ENCODE results near the gene GCK.
"Not testable (repeated sequence)": the region's sequence is repeated elsewhere in the genome, so short reads cannot be mapped to it uniquely, and the experiment has no call there.

Gene GCK

GRCh38 chr7:44126574-44126973 is 62.7 kb downstream of the GCK start:
- WGBS (ENCODE audit: extremely low coverage, insufficient coverage, insufficient read length): no CpG with 5 or more reads among the region's 4 CpGs
- not testable (repeated sequence) for H2BK5ac ChIP-seq (ENCODE audit: low read depth, low read length, poor library complexity); H3K27ac ChIP-seq (ENCODE audit: low read depth, low read length); H2BK120ac ChIP-seq (ENCODE audit: insufficient read depth, low read length, poor library complexity); H3K4me3 ChIP-seq (ENCODE audit: low read depth, low read length); H2AK5ac ChIP-seq (ENCODE audit: low read length); H3K79me2 ChIP-seq (ENCODE audit: control insufficient read depth, insufficient read depth, low read length, poor library complexity); H4K8ac ChIP-seq (ENCODE audit: low read depth, low read length); H3K9ac ChIP-seq (ENCODE audit: low read length); H3K4ac ChIP-seq (ENCODE audit: low read depth, low read length); DNase-seq; H3K23ac ChIP-seq (ENCODE audit: low read length); H4K12ac ChIP-seq (ENCODE audit: low read depth, low read length); H3K36me3 ChIP-seq (ENCODE audit: control insufficient read depth in 1 of 2, insufficient read depth in 2 of 2, low read length in 2 of 2); H3K27me3 ChIP-seq (ENCODE audit: insufficient read depth, low read length); H2AFZ ChIP-seq (ENCODE audit: insufficient read depth, low read length, poor library complexity); H3K4me1 ChIP-seq (ENCODE audit: control insufficient read depth in 1 of 2, insufficient read depth in 2 of 2, low read length in 2 of 2); H3K18ac ChIP-seq (ENCODE audit: low read length); H4K91ac ChIP-seq (ENCODE audit: low read depth, low read length); H3K9me3 ChIP-seq (ENCODE audit: insufficient read depth, low read depth, low read length); H3K14ac ChIP-seq (ENCODE audit: low read length); H3K79me1 ChIP-seq (ENCODE audit: low read length); H2BK12ac ChIP-seq (ENCODE audit: low read length); H3K4me2 ChIP-seq (ENCODE audit: low read length)

GRCh38 chr7:44124822-44125202 is 64.4 kb downstream of the GCK start:
- H2BK12ac ChIP-seq (ENCODE audit: low read length): no peak overlapping the region
- peaks cover 0 to 2% of the 10 kb centered on the region in 2 experiments for H3K4me1 ChIP-seq (ENCODE audit: control insufficient read depth in 1 of 2, insufficient read depth in 2 of 2, low read length in 2 of 2)
- no peak overlapping the region for H4K91ac ChIP-seq (ENCODE audit: low read depth, low read length)
- no peak overlapping the region for H2BK120ac ChIP-seq (ENCODE audit: insufficient read depth, low read length, poor library complexity)
- no peak overlapping the region for H4K12ac ChIP-seq (ENCODE audit: low read depth, low read length)
- H3K79me1 ChIP-seq (ENCODE audit: low read length): peaks cover 6% of the 10 kb centered on the region
- H3K9me3 ChIP-seq (ENCODE audit: insufficient read depth, low read depth, low read length): peaks cover 4% of the 10 kb centered on the region
- no peak overlapping the region for H2AFZ ChIP-seq (ENCODE audit: insufficient read depth, low read length, poor library complexity)
- no peak overlapping the region for H2AK5ac ChIP-seq (ENCODE audit: low read length)
- no peak overlapping the region for H2BK5ac ChIP-seq (ENCODE audit: low read depth, low read length, poor library complexity)
- H4K8ac ChIP-seq (ENCODE audit: low read depth, low read length): no peak overlapping the region
- H3K9ac ChIP-seq (ENCODE audit: low read length): no peak overlapping the region
- H3K18ac ChIP-seq (ENCODE audit: low read length): no peak overlapping the region
- H3K27ac ChIP-seq (ENCODE audit: low read depth, low read length): no peak overlapping the region
- DNase-seq: no peak
- no peak overlapping the region for H3K14ac ChIP-seq (ENCODE audit: low read length)
- no peak overlapping the region for H3K4me3 ChIP-seq (ENCODE audit: low read depth, low read length)
- H3K79me2 ChIP-seq (ENCODE audit: control insufficient read depth, insufficient read depth, low read length, poor library complexity): no peaks in the 10 kb centered on the region
- H3K4me2 ChIP-seq (ENCODE audit: low read length): no peak overlapping the region
- H3K36me3 ChIP-seq (ENCODE audit: control insufficient read depth in 1 of 2, insufficient read depth in 2 of 2, low read length in 2 of 2): peaks cover 8 to 14% of the 10 kb centered on the region in 2 experiments
- no peaks in the 10 kb centered on the region for H3K27me3 ChIP-seq (ENCODE audit: insufficient read depth, low read length)
- no CpG with 5 or more reads among the region's 6 CpGs for WGBS (ENCODE audit: extremely low coverage, insufficient coverage, insufficient read length)
- no peak overlapping the region for H3K23ac ChIP-seq (ENCODE audit: low read length)
- H3K4ac ChIP-seq (ENCODE audit: low read depth, low read length): no peak overlapping the region

DNA sequence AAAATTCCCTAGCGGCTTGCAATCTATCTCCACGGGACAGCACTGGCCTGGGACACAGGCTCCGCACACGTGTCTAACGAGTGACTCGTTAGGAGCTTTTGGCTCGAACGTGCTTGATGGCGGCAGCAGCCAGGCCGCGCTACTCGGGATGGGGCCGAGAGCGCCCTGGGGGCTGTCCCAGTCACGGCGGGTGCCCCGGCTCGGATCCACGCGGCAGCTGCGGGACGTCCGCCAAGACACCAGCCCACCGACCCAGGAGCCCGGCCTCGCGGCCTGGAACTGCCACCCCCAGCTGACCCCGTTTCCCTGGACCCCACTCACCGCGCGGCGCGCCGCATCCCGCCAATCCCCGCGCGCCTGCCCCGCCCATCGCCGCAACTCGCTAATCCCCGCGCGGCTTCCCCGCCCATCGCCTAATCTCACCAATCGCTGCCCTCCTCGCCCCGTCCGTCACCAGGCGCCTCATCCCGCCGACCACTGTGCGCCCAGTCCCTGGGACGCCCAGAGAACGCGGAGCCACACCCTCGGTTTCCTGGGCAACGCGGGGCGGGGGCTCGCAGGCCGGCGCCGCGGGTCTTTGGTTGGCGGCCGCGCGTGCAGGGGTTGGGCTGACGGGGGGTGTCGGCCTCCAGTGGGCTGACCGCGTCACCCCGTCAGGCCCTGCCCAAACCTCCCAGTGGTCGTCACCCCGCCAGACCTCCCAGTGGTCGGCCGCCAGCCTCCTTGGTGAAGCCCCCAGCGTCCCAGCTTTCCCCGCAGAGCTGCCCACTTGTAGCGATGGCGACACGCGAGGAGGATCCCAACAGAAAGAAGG is 65.8 kb downstream of the GCK start, which contains the start of gene POLD2:
Gene POLD2 (minus strand): TSS at position 359 of the 814 bp plus-strand sequence. CDS start 1,495 bp downstream, outside the sequence.
- H4K8ac ChIP-seq (ENCODE audit: low read depth, low read length): peak within 1 kb of the TSS; percentile 67
- peak within 1 kb of the TSS; percentile 84 for H3K14ac ChIP-seq (ENCODE audit: low read length)
- no CpG with 5 or more reads among the region's 86 CpGs for WGBS (ENCODE audit: extremely low coverage, insufficient coverage, insufficient read length)

GRCh38 chr7:44122529-44122928 is 66.7 kb downstream of the GCK start:
- Histone ChIP-seq H2BK5ac (ENCODE audit: low read depth, low read length, poor library complexity) (no peak overlapping the region), H3K9ac (ENCODE audit: low read length) (no peak overlapping the region), H4K91ac (ENCODE audit: low read depth, low read length) (no peak overlapping the region), H3K18ac (ENCODE audit: low read length) (no peak overlapping the region), H4K12ac (ENCODE audit: low read depth, low read length) (no peak overlapping the region), H3K23ac (ENCODE audit: low read length) (no peak overlapping the region), H2BK120ac (ENCODE audit: insufficient read depth, low read length, poor library complexity) (no peak overlapping the region), H3K4me3 (ENCODE audit: low read depth, low read length) (no peak overlapping the region), H3K27me3 (ENCODE audit: insufficient read depth, low read length) (no peaks in the 10 kb centered on the region), H3K9me3 (ENCODE audit: insufficient read depth, low read depth, low read length) (no peaks in the 10 kb centered on the region), H3K14ac (ENCODE audit: low read length) (no peak overlapping the region), H3K79me1 (ENCODE audit: low read length) (peaks cover 6% of the 10 kb centered on the region), H3K4me2 (ENCODE audit: low read length) (peak overlapping the region; percentile 83), H3K4me1 (ENCODE audit: control insufficient read depth in 1 of 2, insufficient read depth in 2 of 2, low read length in 2 of 2) (peaks cover 0 to 2% of the 10 kb centered on the region in 2 experiments), H2AFZ (ENCODE audit: insufficient read depth, low read length, poor library complexity) (no peak overlapping the region), H3K4ac (ENCODE audit: low read depth, low read length) (peak overlapping the region; percentile 17), H3K27ac (ENCODE audit: low read depth, low read length) (no peak overlapping the region), H4K8ac (ENCODE audit: low read depth, low read length) (no peak overlapping the region), H2AK5ac (ENCODE audit: low read length) (no peak overlapping the region), H2BK12ac (ENCODE audit: low read length) (no peak overlapping the region), H3K79me2 (ENCODE audit: control insufficient read depth, insufficient read depth, low read length, poor library complexity) (no peaks in the 10 kb centered on the region), H3K36me3 (ENCODE audit: control insufficient read depth in 1 of 2, insufficient read depth in 2 of 2, low read length in 2 of 2) (peaks cover 24 to 29% of the 10 kb centered on the region in 2 experiments)
- WGBS (ENCODE audit: extremely low coverage, insufficient coverage, insufficient read length): no CpG with 5 or more reads among the region's 1 CpG
- DNase-seq: no peak

More for the DNA sequence above, 65.8 kb downstream of the GCK start, which contains the start of gene POLD2:
- Histone ChIP-seq H3K23ac (ENCODE audit: low read length) (no peak within 1 kb of the TSS), H3K4me2 (ENCODE audit: low read length) (peak within 1 kb of the TSS; percentile 83), H3K79me1 (ENCODE audit: low read length) (peaks cover 6% of the 10 kb centered on the region), H4K91ac (ENCODE audit: low read depth, low read length) (peak within 1 kb of the TSS; percentile 73), H3K18ac (ENCODE audit: low read length) (peak within 1 kb of the TSS; percentile 88), H3K27me3 (ENCODE audit: insufficient read depth, low read length) (no peaks in the 10 kb centered on the region), H3K36me3 (ENCODE audit: control insufficient read depth in 1 of 2, insufficient read depth in 2 of 2, low read length in 2 of 2) (peaks cover 17 to 23% of the 10 kb centered on the region in 2 experiments), H3K79me2 (ENCODE audit: control insufficient read depth, insufficient read depth, low read length, poor library complexity) (no peaks in the 10 kb centered on the region), H2AFZ (ENCODE audit: insufficient read depth, low read length, poor library complexity) (peak within 1 kb of the TSS; percentile 72), H3K4me1 (ENCODE audit: control insufficient read depth in 1 of 2, insufficient read depth in 2 of 2, low read length in 2 of 2) (peaks cover 0 to 2% of the 10 kb centered on the region in 2 experiments), H3K9ac (ENCODE audit: low read length) (peak within 1 kb of the TSS; percentile 97), H2BK12ac (ENCODE audit: low read length) (no peak within 1 kb of the TSS), H3K4ac (ENCODE audit: low read depth, low read length) (peak within 1 kb of the TSS; percentile 17), H3K9me3 (ENCODE audit: insufficient read depth, low read depth, low read length) (peaks cover 4% of the 10 kb centered on the region), H3K27ac (ENCODE audit: low read depth, low read length) (no peak within 1 kb of the TSS), H2BK120ac (ENCODE audit: insufficient read depth, low read length, poor library complexity) (peak within 1 kb of the TSS; percentile 57), H4K12ac (ENCODE audit: low read depth, low read length) (peak within 1 kb of the TSS; percentile 43), H2AK5ac (ENCODE audit: low read length) (peak within 1 kb of the TSS; percentile 28), H3K4me3 (ENCODE audit: low read depth, low read length) (peak within 1 kb of the TSS; percentile 98), H2BK5ac (ENCODE audit: low read depth, low read length, poor library complexity) (peak within 1 kb of the TSS; percentile 52)
- DNase-seq: peak; percentile 94 to 97

All from trophoblast cell (in vitro differentiated cells and primary cell).